ENCODE results near the gene ENGASE. TPM values are rescaled to one million over a fixed set of nuclear protein-coding genes. Genes with fewer than 3 reads are reported as not detected.

ENGASE gene
- total and polyA plus RNA-seq, 2 of the 8 experiments (the other 6 are each of a cell fraction or from before 2014, with no cell fraction given): 9.3 to 36.1 TPM

GRCh38 chr17:79088247-79088996 is 13.8 kb downstream of the ENGASE start (continued):
- TF ChIP-seq SIX5 (IDR thresholded peaks at IDR 0.05; ENCODE audit: low read depth, low read length) (no peak), SP2 (IDR thresholded peaks at IDR 0.05; ENCODE audit: low read length) (no peak), BACH1 (IDR thresholded peaks at IDR 0.05; ENCODE audit: low read length) (no peak), ASH2L (IDR thresholded peaks at IDR 0.05; ENCODE audit: low read length) (no peak)
